Head of caudate nucleus (tissue), 42 donors: ENCODE data around the gene EVX2.

Experiments
- DNase-seq, 42 donors: peaks; one replicate each; pipeline versions ENCODE4 v3.0.0 to v3.0.0-alpha.2; 2020 to 2021; ENCODE audit warnings: mixed read lengths in 7 of 42
- intact Hi-C: fragments of 100-400 bp; cut with DNase I; formaldehyde crosslinking; loops from one replicate; pipeline ENCODE4 v1.15.0; 2022

The EVX2 gene

DNA sequence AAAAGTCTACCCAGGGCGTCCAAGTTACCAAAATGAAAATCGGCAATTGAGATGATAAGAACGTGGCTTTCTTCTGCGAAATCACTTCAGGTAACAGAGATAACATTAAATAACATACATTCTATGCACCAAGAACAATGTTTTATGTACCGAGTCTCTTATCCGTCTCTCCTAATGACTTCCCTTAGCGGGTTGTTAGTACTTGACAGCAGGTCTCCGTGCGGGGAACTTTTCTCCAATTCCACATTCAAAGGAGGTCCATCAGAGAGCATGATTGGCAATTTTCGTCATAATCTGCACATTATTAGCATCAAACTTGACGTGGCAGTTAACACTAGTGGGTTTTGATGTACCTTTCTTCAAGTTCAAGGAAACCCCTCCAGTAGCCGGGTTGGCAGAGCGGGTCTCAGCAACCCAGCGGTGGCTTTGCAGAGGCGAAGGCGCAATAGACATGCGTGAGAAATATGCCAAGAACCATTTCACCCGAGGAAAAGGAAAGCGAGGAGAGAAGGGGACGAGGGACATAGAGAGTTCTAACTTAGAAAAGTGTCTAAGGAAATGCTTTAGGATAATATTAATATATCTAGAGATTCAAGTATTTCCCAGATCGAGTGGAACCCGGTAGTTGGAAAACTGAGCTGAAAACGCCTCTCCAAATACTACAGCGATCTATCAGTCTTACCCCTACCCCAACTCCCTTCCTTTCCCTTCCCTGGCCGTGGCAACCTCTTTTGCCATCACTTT is 5.0 kb downstream of the EVX2 start:
- intact Hi-C loops, result no loop called here

DNA sequence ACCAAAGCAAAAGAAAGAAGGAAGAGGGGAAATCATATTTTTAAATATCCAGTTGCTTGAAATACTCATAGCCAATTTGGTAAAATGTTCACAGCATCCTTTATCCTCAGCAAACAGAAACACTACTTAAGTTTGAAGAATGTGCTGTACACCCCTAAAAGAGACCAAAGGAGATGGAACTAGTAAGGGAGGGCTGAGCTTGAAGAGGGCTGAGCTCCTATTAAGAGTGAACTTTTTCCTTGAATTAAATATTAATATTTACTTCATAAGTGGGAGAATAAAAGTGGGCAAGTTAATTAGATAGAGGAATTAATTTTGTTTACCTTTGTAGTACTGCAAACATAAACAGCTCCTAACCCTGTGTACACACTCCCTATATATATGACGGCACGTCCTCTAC is 7.0 kb downstream of the EVX2 start:
- DNase-seq, result no peak
- intact Hi-C loops, result no loop called here

More for the DNA sequence above, 5.0 kb downstream of the EVX2 start:
- DNase-seq, result peak in 1 of 42 donors; percentile 8

DNA sequence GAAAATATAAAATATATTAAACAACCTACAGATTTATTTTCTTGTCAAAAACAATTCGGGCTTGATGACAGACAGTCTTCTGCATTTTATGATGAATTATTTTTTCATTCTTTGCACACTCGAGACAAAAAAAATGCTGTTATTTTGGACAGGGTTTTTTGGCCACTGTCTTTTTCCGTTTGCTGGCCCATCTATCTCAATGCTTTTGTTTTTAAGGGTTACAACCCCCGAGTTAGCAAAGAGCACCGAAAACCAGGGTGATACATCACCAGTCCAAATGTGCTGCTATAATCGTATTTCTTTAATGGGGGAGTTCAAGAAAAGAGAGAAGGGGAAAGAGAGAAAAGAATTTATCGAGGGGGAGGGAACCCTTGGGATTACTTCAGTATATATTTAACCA is 7.7 kb downstream of the EVX2 start:
- no peak for DNase-seq
- intact Hi-C loops, result no loop called here

DNA sequence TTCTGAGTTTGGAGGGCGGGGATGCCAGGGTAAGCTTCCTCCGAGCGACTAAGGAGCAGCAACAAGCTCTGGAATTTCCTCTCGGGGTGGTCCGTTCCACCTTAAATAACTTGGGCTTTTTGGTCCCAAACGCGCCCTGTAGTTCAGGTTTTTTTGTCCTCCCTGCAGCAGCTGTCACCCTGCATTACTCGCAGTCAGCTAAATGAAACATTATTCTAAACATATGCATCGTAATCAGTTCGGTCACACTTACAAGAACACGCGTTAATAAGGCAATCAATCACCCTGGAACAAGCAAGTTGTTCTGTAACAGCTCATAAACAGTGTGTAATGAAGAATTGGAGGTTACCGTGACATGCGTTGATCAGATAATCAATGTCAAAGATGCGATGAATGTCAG is 8.3 kb downstream of the EVX2 start:
- no peak for DNase-seq
- intact Hi-C loops, result no loop called here

DNA sequence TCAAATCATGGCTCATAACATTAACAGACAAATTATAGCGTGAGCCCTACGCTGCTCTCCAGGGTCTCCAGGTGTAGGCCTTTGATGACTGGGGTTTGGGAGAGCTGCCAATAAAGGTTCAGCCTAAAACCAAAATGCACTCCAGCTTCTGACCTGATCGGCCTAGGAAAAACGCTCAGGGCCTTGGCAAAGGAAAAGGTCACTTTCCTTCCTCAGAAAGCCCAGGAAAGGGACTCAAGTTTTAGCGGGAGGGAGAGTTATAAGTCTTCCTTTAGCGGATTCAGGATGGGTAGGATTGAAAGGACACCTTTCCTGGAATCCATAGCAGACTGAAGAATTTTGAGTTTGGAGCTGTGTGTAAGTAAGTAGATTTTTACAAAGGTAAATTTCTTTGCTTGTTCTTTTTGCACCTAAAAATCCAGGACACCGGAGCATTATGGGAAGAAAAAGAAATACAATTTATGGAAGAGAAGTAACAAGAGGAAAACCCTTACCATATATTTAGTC is 8.8 kb downstream of the EVX2 start:
- intact Hi-C loops, result no loop called here
- no peak for DNase-seq

DNA sequence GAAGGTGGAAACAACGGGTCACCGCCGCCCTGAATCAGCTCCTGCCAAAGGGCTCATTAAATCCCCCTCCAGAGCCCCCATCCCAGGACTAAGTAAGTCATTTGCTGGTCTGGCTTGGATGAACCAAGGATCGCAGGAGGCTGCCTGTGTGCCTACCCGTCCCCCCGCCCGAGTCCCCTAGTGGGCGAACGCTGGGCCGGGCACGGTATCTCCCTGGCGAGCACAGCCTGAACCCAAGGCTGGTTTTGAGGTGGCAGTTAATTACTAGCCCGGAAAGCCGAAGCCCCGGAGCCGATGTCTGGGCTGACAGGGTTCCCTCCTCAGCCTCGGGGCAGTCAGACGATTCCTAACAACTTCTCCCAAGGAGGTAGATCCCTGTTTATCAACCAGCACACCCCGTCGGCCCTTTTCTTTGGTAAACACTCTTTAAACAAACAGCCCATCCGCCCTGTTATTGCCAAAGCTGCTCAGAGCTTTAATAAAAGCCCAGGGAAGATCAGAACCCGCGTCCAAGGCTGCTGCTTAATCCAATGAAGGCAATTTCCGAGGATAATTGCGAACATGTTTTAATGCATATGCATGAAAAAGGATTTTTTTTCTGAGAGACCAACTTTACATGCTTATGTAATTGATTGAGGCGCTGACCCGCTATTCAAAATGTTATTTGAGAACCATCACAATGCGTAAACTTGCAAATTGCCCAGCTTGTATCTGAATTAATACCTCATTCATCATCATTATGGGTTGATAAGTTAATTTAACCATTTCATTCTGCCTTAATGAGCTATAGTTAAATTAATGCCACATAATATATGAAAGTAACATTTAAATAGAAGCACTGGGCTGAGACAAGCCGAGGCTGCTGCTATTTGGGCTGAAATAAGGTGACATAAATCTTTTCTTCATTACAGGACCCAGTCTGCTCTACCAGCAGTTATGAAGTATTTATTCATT is 10.5 kb downstream of the EVX2 start:
- no peak for DNase-seq
- intact Hi-C loops, result no loop called here

DNA sequence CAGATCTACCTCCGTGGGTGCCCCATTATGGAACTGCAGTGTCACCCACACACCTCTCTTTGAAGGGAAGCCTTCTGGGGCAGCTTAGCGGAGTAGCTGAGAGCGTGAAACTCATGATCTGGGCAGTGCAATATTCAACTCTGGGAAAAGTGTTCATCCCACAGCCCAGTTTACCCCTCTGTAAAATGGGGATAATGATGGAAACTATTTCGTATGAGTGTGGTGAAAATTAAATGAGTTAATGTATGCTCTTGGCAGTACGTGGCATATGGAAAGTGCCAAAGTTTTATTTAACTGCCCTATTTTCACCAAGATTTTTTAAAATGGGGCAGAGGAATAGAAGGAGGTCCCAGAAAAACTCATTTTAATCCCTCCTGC is 11.5 kb downstream of the EVX2 start:
- DNase-seq, result no peak

DNA sequence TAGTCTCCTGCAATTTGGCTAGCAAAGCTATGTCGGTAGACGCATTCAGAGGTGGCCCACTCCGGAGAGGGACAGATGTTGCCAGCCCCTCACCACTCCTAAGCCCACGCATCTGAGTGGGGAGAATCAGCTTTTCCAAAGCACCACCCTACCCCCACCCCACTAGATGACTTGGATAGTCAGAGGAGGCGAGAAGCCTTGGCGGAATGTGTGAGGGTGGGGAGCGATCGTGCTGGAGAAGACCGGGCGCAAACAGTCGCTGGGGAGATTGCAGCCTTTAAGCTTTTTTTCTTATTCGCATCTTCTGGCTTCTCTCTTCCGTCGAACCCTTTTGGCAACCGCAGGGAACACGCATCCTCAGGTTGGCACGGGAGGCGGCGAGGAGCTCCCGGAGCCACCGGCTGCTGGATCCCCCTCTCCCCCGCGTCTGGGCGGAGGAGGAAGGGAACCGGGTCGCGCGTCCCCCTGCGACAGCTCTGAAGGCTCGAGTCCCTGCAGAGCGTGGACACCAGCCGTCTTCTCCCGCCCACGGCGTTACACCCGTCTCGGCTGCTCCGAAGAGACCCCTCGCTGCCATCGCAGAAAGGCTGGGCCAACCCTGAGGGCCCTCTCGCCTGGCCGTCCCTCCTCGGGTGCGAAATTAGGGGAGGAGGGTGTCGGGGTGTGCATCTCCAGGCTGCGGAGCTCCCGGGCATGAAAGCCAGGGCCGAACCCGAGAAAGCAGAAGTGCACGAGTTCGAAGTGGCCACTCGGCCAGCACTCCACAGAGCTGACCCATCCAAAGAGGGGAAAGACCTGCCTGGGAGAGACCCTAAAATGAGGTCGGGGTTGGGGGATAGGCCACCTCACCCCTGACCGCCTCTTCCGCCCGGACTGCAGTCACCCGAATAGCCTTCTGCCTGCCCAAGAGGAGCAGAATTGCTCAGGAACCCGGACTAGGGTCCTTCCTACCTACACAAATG is 12.2 kb downstream of the EVX2 start:
- intact Hi-C loops, result no loop called here
- no peak for DNase-seq

More for the DNA sequence above, 11.5 kb downstream of the EVX2 start:
- intact Hi-C loops, result no loop called here

DNA sequence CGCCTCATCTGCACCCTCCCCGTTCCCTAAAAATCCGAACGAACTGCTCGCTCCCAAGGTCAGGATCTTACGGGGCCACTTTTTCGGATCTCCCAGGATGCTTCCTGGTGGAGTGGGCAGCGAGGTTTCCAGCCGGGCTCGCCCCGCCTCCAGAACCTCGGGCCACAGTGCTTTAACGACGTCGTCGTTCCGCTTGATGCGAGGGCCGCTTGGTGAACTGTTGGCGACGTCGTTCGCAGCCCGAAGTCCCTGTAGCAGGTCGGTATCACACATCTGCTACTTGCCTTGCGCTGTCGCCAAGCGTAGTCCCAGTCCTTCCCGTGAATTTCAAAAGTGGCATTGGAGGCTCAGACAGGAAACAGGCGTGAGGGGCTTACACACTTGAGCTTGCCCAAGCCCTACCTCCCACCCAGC is 15.3 kb downstream of the EVX2 start:
- intact Hi-C loops, result no loop called here
- DNase-seq, result no peak

DNA sequence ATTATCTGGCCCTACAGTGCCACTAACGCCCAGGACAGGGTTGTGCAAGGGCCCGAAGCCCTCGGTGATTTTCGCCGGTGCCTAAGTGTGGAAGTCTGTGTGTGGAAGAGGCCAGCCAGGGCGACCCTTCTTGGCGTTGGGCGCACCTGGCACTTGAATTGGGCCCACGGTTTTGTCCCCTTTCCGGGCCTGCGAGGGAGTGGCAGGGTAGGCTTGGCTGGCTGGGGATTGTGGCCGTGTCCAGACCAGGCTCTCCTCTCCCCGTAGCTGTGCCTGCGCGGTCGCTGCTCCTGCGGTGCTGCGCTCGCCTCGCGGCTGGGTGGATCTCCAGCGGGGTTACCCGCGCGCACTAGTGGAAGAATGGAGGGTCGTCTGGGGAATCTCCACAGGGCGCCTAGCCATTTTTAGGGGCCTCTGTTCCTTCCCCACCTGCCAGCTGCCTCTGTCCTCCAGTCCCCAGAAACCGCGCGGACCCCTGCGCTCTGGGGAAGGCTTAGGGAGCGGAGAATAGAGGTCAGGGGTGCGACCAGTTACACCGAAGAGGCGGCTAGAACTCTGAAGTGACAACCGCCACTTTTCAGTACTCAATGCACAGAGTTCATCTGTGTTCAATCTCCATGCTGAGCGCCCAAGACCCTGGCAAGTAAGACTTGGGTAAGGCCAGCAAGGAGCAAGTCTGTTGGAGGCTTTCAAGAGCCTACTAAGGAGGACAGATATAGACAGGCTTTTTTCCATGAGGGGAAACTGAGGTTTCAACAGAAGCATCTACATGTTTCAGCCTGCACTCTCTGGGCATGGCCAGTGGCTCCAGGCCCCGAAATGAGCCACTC is 16.0 kb downstream of the EVX2 start:
- intact Hi-C loops, result no loop called here
- DNase-seq, result no peak

DNA sequence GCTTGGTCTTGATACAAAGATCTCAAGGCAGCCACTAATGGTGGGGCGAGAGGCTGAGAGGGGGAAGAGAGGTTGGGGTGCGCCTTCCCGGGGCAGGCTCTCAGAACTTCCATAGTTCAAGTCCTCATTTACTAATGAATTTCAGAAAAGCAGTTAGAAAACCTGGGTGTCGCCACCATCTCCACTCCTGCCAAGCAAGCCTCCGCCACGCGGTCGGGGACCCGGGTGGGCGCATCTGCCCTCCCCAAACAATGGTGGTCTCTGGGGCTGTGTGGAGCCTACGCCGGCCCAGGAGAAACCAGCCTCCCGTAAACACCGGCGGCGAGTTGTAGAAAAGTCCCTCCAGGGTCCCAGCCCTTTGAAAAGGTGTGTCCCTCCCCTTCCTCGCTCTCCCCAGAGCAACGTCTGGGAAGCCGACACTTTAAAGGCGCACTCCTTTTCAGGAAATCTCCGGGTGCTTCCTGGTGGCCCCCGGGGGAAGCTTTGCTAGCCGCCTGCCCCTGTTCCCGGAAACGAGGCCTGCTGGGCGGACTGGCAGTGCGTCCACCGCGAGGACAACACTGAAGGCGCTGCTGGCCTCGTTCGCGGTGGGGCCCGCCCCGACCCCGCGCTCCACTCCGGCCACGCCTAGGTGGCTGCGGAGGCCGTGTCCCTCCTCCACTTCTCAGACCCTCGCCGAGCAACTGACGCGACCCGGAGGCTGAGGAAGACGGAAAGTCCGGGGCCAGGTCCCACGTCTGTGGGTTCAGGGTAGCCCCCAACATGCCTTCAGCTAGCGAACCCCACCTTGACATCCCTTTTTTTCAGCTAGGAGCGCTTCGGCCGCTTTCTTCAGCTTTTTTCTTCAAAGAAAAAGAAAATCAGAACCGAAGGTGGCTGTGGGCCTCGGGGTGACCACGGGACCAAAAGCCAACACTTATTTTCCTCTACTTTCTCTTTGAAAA is 16.8 kb downstream of the EVX2 start:
- intact Hi-C loops, result no loop called here

DNA sequence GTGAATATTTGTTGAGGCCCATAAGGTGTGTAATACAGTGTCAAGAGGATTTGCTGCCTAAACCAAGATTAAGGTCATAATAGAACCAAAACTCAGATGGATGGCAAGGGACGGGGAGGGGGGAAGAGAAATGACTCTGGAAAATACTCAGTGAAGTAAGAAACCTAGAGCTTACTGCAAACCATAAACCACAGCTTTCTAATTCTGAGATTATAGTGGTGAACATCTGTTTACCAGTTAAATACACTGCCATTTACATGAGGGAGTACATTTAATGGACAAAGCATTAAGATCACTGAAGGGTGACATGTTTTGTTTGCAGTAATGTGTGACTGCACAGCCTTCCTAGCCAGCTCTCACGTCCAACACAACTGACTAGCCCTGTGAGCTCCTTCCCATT is 19.8 kb downstream of the EVX2 start:
- no peak for DNase-seq
- intact Hi-C loops, result no loop called here

More for the DNA sequence above, 16.8 kb downstream of the EVX2 start:
- DNase-seq, result no peak

DNA sequence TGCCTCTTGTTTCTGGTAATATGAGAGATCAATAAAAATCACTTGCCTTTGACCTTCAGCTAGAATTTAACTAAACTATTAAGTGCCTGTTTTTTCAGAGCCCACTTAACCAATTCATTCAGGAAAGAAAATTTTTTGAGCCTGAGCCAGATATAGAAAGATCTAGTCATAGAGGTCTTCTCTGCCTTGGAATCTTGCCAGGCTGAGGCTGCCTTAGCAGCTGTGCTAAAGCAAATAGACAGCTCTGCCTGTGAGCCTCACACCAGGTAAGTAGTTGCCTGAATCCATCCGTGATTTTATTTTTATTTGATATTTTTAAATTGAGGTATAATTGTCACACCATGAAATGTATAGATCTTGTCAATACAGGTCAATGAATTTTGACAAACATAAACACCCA is 27.4 kb downstream of the EVX2 start:
- intact Hi-C loops, result no loop called here
- no peak for DNase-seq

DNA sequence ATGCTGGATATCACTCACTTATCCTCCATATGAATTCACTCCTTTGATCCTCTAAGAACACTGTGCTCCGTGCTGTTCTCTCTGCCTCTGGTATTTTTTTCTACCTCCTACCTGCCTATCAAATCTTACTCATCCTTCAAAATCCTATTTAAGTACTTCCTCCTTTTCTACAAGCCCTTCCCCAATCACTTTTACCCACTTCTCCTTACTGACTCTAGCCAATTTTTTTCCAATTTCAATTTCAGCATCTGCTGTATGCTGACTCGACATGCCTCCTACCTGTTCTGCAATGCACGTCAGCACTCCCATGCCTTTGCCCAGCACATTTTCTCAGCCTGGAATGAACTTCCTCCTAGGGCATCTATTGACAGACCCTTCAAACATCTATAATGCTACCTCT is 44.4 kb downstream of the EVX2 start:
- peak in 31 of 42 donors; percentile 5 to 79 (median 29) for DNase-seq
- intact Hi-C loops, result no loop called here

DNA sequence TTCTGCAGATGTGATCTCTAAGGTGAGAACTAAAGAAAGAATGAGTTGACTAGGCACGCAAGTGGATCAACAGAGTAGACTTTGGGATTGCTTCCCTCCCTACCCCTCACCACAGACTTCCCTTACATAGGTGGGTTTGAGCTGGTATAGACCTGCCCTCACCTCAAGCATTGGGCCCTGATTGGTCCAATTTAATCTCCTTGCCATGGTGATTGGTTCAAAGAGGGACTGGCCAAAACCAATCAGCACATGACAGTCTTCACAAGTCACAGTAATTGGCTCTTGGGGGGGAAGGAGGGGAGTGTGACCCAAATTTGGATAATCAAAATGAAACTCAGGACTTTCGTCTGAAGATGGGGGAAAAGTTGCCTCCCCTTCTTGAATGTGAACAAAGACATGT is 45.1 kb downstream of the EVX2 start:
- intact Hi-C loops, result no loop called here
- no peak for DNase-seq

DNA sequence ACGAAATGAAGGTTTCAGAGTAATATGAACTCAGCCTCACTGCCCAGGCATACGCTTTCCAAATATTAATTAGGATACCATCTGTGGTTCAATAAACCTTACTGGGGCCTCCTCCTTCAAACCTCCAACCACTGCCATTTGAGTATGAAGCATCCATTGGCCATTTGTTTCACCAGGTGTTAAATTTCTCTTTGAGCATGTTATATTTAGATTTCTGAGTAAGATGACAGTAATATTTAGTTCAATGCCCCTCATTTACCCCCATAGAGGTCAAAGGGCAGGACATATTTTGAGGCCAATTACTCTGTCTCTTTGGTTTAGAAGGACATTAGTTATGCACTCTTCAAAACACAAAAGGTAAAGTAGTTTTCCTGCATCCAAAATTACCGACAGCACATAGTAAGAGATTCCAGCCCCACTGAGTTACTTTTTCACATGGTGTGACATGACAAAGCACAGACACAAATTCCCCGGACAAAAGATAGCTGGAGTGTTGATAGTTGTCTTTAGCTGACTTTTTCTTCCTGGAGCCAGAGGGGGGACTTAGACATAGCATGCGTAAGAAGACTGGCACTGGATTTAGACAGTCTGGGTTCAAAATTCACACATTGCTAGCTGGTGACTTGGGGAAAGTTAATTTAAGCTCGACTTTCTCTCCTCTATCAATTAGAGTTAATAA is 48.6 kb downstream of the EVX2 start:
- intact Hi-C loops, result no loop called here
- DNase-seq, result no peak

DNA sequence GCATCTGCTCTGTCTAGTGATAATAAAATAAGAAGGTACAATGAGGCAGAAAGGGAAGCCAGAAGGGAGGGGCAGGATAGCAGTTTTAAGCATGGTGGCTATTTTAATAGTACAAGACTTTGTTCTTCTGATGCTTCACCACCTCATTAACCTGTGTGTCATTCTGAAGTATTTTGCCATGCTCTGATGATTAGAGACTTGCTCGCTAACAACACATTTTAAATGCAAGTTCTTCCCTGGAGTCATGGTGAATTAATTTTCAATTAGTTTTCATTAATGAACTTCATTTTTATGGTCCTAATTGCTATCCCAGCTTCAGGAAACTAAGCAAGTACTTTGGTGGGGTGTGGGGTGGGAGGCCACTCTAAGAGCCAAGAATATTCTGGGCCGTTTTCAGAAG is 56.0 kb downstream of the EVX2 start:
- DNase-seq, result no peak
- intact Hi-C loops, result no loop called here
